H1 (cell line): ENCODE measurements around the gene MECR. TPM values are rescaled to one million over a fixed set of nuclear protein-coding genes. Genes with fewer than 3 reads are reported as not detected.

Experiments used
- CTCF ChIA-PET: fragments of 300-600 bp; sonication (Branson Sonifier 250); formaldehyde crosslinking; loops from one replicate; lab custom pipeline; 2021; ENCODE audit not compliant: partially characterized antibody; lab: Charles Lee
- POLR2A ChIA-PET: fragments of 300-600 bp; sonication (Branson Sonifier 250); formaldehyde crosslinking; loops from one replicate; lab custom pipeline; 2021; ENCODE audit warnings: inconsistent platforms; ENCODE audit not compliant: partially characterized antibody; lab: Charles Lee
- DNase-seq, 2 experiments: peaks; one replicate each; pipeline versions ENCODE4 v3.0.0 to v3.0.0-alpha.2; 2010 to 2022; ENCODE audit warnings: low spot score in 2 of 2, low read depth in 1 of 2, mixed read lengths in 1 of 2
- FAIRE-seq: peaks from 2 replicates; lab custom pipeline; 2011; peaks lifted over from hg19 to GRCh38; lab: Jason Lieb, UNC
- H2AFZ ChIP-seq: 2 replicates; pipeline ENCODE4 v1.8.1; 2012; ENCODE audit warnings: low read length, inconsistent platforms
- H2AK5ac ChIP-seq: 2 replicates; pipeline ENCODE4 v1.6.1; 2013; ENCODE audit warnings: low read depth, low read length
- H2BK120ac ChIP-seq: replicated peaks from 2 replicates; pipeline ENCODE3; 2013; ENCODE audit warnings: low read depth, low read length, inconsistent platforms
- H2BK12ac ChIP-seq: 2 replicates; pipeline ENCODE4 v1.6.1; 2013; ENCODE audit warnings: low read depth, low read length
- H2BK15ac ChIP-seq: 2 replicates; pipeline ENCODE4 v1.6.1; 2013; ENCODE audit warnings: low read length
- H2BK20ac ChIP-seq: 2 replicates; pipeline ENCODE4 v1.6.1; 2013; ENCODE audit warnings: low read length
- H2BK5ac ChIP-seq: 2 replicates; pipeline ENCODE4 v1.6.1; 2013; ENCODE audit warnings: low read depth, low read length
- H3K14ac ChIP-seq: 2 replicates; pipeline ENCODE4 v1.6.1; 2013; ENCODE audit warnings: inconsistent platforms; ENCODE audit not compliant: insufficient read length
- H3K18ac ChIP-seq: 2 replicates; pipeline ENCODE4 v1.6.1; 2013; ENCODE audit warnings: low read length; ENCODE audit errors: extremely low read depth
- H3K23ac ChIP-seq: 2 replicates; pipeline ENCODE4 v1.6.1; 2013; ENCODE audit warnings: inconsistent platforms; ENCODE audit not compliant: insufficient read length
- H3K23me2 ChIP-seq: 2 replicates; pipeline ENCODE4 v1.6.1; 2013; ENCODE audit warnings: low read depth, low read length
- H3K27ac ChIP-seq: 2 replicates; pipeline ENCODE4 v1.6.1; 2011; ENCODE audit warnings: low read depth, low read length, inconsistent platforms
- H3K27me3 ChIP-seq, 4 experiments: replicated peaks in 1 of 4; 1 replicate in 1 of 4; 2 replicates in 3 of 4; pipeline versions ENCODE4 v1.6.1 to v1.8.1; 2011 to 2013; ENCODE audit warnings: low read length in 3 of 4, mild to moderate bottlenecking in 3 of 4, inconsistent platforms in 2 of 4, mixed read lengths in 2 of 4, moderate library complexity in 1 of 4; ENCODE audit not compliant: control insufficient read depth in 3 of 4, insufficient read depth in 3 of 4; ENCODE audit errors: extremely low read depth in 1 of 4
- H3K36me3 ChIP-seq, 4 experiments: 2 replicates each; pipeline versions ENCODE4 v1.6.1 to v1.8.1; 2011 to 2013; ENCODE audit warnings: mild to moderate bottlenecking in 4 of 4, low read length in 3 of 4, moderate library complexity in 2 of 4, control low read depth in 1 of 4, inconsistent platforms in 1 of 4; ENCODE audit not compliant: insufficient read depth in 4 of 4, control insufficient read depth in 2 of 4
- H3K4ac ChIP-seq: replicated peaks from 2 replicates; pipeline ENCODE3; 2013; ENCODE audit warnings: low read length, low read depth, mixed read lengths, inconsistent platforms; ENCODE audit not compliant: insufficient read length
- H3K4me1 ChIP-seq, 4 experiments: replicated peaks in 1 of 4; 1 replicate in 1 of 4; 2 replicates in 3 of 4; pipeline versions ENCODE4 v1.6.1 to v1.8.1; 2011 to 2013; ENCODE audit warnings: low read length in 3 of 4, inconsistent platforms in 2 of 4, mixed read lengths in 1 of 4; ENCODE audit not compliant: insufficient read depth in 4 of 4, control insufficient read depth in 3 of 4
- H3K4me2 ChIP-seq, 2 experiments: 2 replicates each; pipeline versions ENCODE4 v1.6.1 to v1.8.1; 2011 to 2013; ENCODE audit warnings: low read depth in 2 of 2, low read length in 2 of 2, control low read depth in 1 of 2, inconsistent platforms in 1 of 2, mild to moderate bottlenecking in 1 of 2; ENCODE audit not compliant: insufficient read depth in 1 of 2
- H3K4me3 ChIP-seq, 4 experiments: fragments of 200-600, 300-600 bp in 1 of 4; sonication (generic), shearing (Covaris generic), sonication (Bioruptor Twin) in 1 of 4; 2 replicates each; pipeline versions ENCODE4 v1.5.1 to v1.8.1; 2011 to 2016; ENCODE audit warnings: low read length in 4 of 4, low read depth in 3 of 4, control low read depth in 2 of 4, inconsistent platforms in 2 of 4, mild to moderate bottlenecking in 2 of 4, mixed read lengths in 1 of 4, moderate library complexity in 1 of 4; ENCODE audit not compliant: insufficient read depth in 2 of 4; ENCODE audit errors: extremely low read depth in 1 of 4
- H3K56ac ChIP-seq: replicated peaks from 2 replicates; pipeline ENCODE3; 2013; ENCODE audit warnings: low read depth, mild to moderate bottlenecking, mixed read lengths, low read length, inconsistent platforms; ENCODE audit not compliant: insufficient read length
- H3K79me1 ChIP-seq: 2 replicates; pipeline ENCODE4 v1.6.1; 2013; ENCODE audit warnings: low read depth, low read length, control low read depth
- H3K79me2 ChIP-seq, 2 experiments: 2 replicates each; pipeline versions ENCODE4 v1.6.1 to v1.8.1; 2012 to 2013; ENCODE audit warnings: low read length in 2 of 2, mild to moderate bottlenecking in 2 of 2, inconsistent platforms in 1 of 2; ENCODE audit not compliant: insufficient read depth in 2 of 2, control insufficient read depth in 1 of 2
- H3K9ac ChIP-seq, 4 experiments: replicated peaks in 1 of 4; 1 replicate in 1 of 4; 2 replicates in 3 of 4; pipeline versions ENCODE4 v1.6.1 to v1.8.1; 2011 to 2013; ENCODE audit warnings: low read depth in 3 of 4, low read length in 3 of 4, control low read depth in 2 of 4, mild to moderate bottlenecking in 2 of 4, moderate library complexity in 2 of 4, inconsistent platforms in 1 of 4; ENCODE audit errors: extremely low read depth in 1 of 4
- H3K9me3 ChIP-seq, 2 experiments: 2 replicates each; pipeline versions ENCODE4 v1.6.1 to v1.8.1; 2012 to 2013; ENCODE audit warnings: mild to moderate bottlenecking in 2 of 2, moderate library complexity in 2 of 2, control low read depth in 1 of 2, inconsistent platforms in 1 of 2, low read depth in 1 of 2, low read length in 1 of 2, mixed read lengths in 1 of 2; ENCODE audit not compliant: insufficient read depth in 2 of 2
- H4K20me1 ChIP-seq, 2 experiments: replicated peaks in 1 of 2; 2 replicates each; pipeline versions ENCODE3 to v1.8.1; 2011 to 2013; ENCODE audit warnings: inconsistent platforms in 2 of 2, low read length in 2 of 2, mild to moderate bottlenecking in 1 of 2; ENCODE audit not compliant: insufficient read depth in 2 of 2, control insufficient read depth in 1 of 2
- H4K5ac ChIP-seq: 2 replicates; pipeline ENCODE4 v1.6.1; 2013; ENCODE audit warnings: low read length, low read depth, mixed read lengths, inconsistent platforms; ENCODE audit not compliant: insufficient read length
- H4K8ac ChIP-seq: 2 replicates; pipeline ENCODE4 v1.8.0; 2013; ENCODE audit warnings: mild to moderate bottlenecking, moderate library complexity, low read length, inconsistent platforms; ENCODE audit not compliant: insufficient read depth; ENCODE audit errors: extremely low read depth
- H4K91ac ChIP-seq: replicated peaks from 2 replicates; pipeline ENCODE3; 2013; ENCODE audit warnings: low read length, mixed read lengths, inconsistent platforms; ENCODE audit not compliant: insufficient read length
- BRCA1 ChIP-seq: IDR thresholded peaks from 2 replicates; pipeline ENCODE4 v1.6.1; 2012; ENCODE audit warnings: low read depth, low read length, improper control_type of control experiment
- CTCF ChIP-seq, 3 experiments: IDR thresholded peaks; 1 replicate in 2 of 3; 2 replicates in 1 of 3; pipeline versions ENCODE4 v1.5.1 to v1.6.1; 2011; ENCODE audit warnings: low read length in 3 of 3, mild to moderate bottlenecking in 3 of 3, inconsistent platforms in 2 of 3, low read depth in 1 of 3, moderate library complexity in 1 of 3; ENCODE audit not compliant: insufficient read depth in 1 of 3; ENCODE audit errors: control extremely low read depth in 1 of 3
- EP300 ChIP-seq, 2 experiments: IDR thresholded peaks; 1 replicate in 1 of 2; 2 replicates in 1 of 2; pipeline ENCODE4 v1.6.1; 2011 to 2012; ENCODE audit warnings: low read depth in 2 of 2, low read length in 2 of 2, mild to moderate bottlenecking in 2 of 2, borderline replicate concordance in 1 of 2, inconsistent platforms in 1 of 2, moderate library complexity in 1 of 2
- HDAC2 ChIP-seq, 2 experiments: fragments of 300-600 bp in 1 of 2; sonication (generic) in 1 of 2; IDR thresholded peaks; 2 replicates each; pipeline ENCODE4 v1.6.1; 2011 to 2012; ENCODE audit warnings: low read depth in 2 of 2, low read length in 2 of 2, mild to moderate bottlenecking in 2 of 2, moderate library complexity in 2 of 2, borderline replicate concordance in 1 of 2, inconsistent platforms in 1 of 2
- JUND ChIP-seq: IDR thresholded peaks from 2 replicates; pipeline ENCODE4 v1.6.1; 2011; ENCODE audit warnings: mild to moderate bottlenecking, improper control_type of control experiment, low read length
- NANOG ChIP-seq: IDR thresholded peaks from 2 replicates; pipeline ENCODE4 v1.6.1; 2011; ENCODE audit warnings: low read length, low read depth, mild to moderate bottlenecking, inconsistent platforms; ENCODE audit not compliant: insufficient read depth, poor library complexity, severe bottlenecking
- POLR2A ChIP-seq, 2 experiments: IDR thresholded peaks; 1 replicate in 1 of 2; 2 replicates in 1 of 2; pipeline ENCODE4 v1.6.1; 2011; ENCODE audit warnings: low read depth in 2 of 2, low read length in 2 of 2, mild to moderate bottlenecking in 2 of 2; ENCODE audit errors: control extremely low read depth in 1 of 2
- RXRA ChIP-seq: IDR thresholded peaks from 2 replicates; pipeline ENCODE4 v1.6.1; 2011; ENCODE audit warnings: low read depth, mild to moderate bottlenecking, low read length, moderate library complexity; ENCODE audit not compliant: insufficient read depth
- TEAD4 ChIP-seq: IDR thresholded peaks from 2 replicates; pipeline ENCODE4 v1.6.1; 2012; ENCODE audit warnings: low read depth, low read length, inconsistent platforms, mixed read lengths
- ZNF274 ChIP-seq: IDR thresholded peaks from 2 replicates; pipeline ENCODE4 v1.7.0; 2012; ENCODE audit warnings: low read length, borderline replicate concordance; ENCODE audit errors: extremely low read depth
- WGBS, 2 experiments: shearing (Covaris generic) in 1 of 2; methylation state at CpG; one replicate each; pipeline versions ENCODE4 v1.1.6 to v1.1.7; 2013 to 2015; ENCODE audit warnings: low lambda C conversion rate in 2 of 2, mixed read lengths in 2 of 2, inconsistent platforms in 1 of 2, low coverage in 1 of 2, missing lambda C conversion rate in 1 of 2; ENCODE audit not compliant: insufficient replicate concordance in 2 of 2, insufficient coverage in 1 of 2, insufficient read length in 1 of 2; ENCODE audit errors: extremely low coverage in 1 of 2, missing lambda C conversion rate in 1 of 2; 5-methylcytosine and 5-hydroxymethylcytosine counted together
- polyA plus RNA-seq, 7 experiments: library from polyadenylated mRNA; depleted of rRNA in 3 of 7; stranded (reverse) in 5 of 7; unstranded in 2 of 7; fragments of >200 nt in 5 of 7; fragments of 200-250 nt in 2 of 7; gene quantifications; 1 replicate in 5 of 7; 2 replicates in 1 of 7; 4 replicates in 1 of 7; pipeline versions ENCODE4 v1.2.1 to v1.2.3, GENCODE V29; 2011 to 2013; ENCODE audit warnings: missing spikeins in 2 of 7, mixed read lengths in 2 of 7
- total RNA-seq: library from RNA; stranded (reverse); fragmentation: NEBNext Ultra II Directional; extraction: Animal tissue kit (Norgen Biotek cat#: 25700); gene quantifications from 2 replicates; pipeline ENCODE4 v1.2.1, GENCODE V29; 2021

The MECR gene
- total and polyA plus RNA-seq, 2 of the 8 experiments (the other 6 are each of a cell fraction or from before 2014, with no cell fraction given): 24.2 to 24.4 TPM

DNA sequence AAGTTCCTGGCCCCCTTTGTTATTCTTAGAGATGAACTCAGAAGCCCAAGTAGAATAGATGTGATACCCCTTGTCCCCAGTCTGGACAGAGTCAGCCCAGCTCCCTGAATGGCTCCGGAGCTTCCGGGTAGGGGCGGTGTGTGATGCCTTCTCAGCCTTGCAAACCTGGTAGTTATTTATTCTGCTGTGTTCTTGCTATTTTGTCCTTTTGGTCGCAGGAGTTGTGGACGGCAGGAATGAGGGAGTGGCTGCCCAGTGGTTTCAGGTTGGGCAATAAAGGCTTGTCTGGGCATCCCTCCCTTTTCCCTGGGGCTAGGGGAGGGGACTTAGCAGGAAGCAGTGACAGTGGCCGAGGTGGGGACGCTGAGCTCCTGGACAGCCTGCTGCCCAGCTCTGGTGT is 8.4 kb upstream of the MECR start:
- peak overlapping the region; percentile 93; the same call in 1 of the 2 replicates for H2BK15ac ChIP-seq
- ChIA-PET CTCF (interaction anchor here (0.8 to 12.3 kb wide), 32 partner anchors 8 to 682 kb away, joined by 3 to 113 read pairs (median 6); partner anchors contain the start of gene MECR), POLR2A (interaction anchor here (1.1 to 2.2 kb wide), 5 partner anchors 8 to 451 kb away, joined by 3 to 9 read pairs (median 3); partner anchors contain the start of gene MECR)
- no peak overlapping the region for H2AFZ ChIP-seq
- no peak overlapping the region for H3K23ac ChIP-seq
- H3K4me3 ChIP-seq: no peak overlapping the region
- peak overlapping the region; percentile 75; the same call in 1 of the 2 replicates for H2BK20ac ChIP-seq
- H3K79me2 ChIP-seq: no peaks in the 10 kb centered on the region; a peak in 1 of 4 replicates
- H2BK5ac ChIP-seq: peak overlapping the region; percentile 36; the same call in 1 of the 2 replicates
- 0 out of 2 replicates have a peak overlapping the region, but pooled peaks have one; percentile 62 for H3K18ac ChIP-seq
- H3K9me3 ChIP-seq: no peaks in the 10 kb centered on the region
- peak overlapping the region; percentile 95 to 100; a peak in 1 of 4 replicates for H3K4me2 ChIP-seq
- no peak overlapping the region for H3K27ac ChIP-seq
- H3K4me1 ChIP-seq: peaks cover 10 to 36% (median 24%) of the 10 kb centered on the region in 4 experiments
- no peak overlapping the region for H4K5ac ChIP-seq
- H2AK5ac ChIP-seq: no peak overlapping the region
- H4K8ac ChIP-seq: no peak overlapping the region
- H3K9ac ChIP-seq: no peak overlapping the region
- peaks cover 13 to 34% (median 29%) of the 10 kb centered on the region in 4 experiments for H3K27me3 ChIP-seq
- no peak overlapping the region for H3K56ac ChIP-seq
- H3K36me3 ChIP-seq: no peaks in the 10 kb centered on the region; a peak in 1 of 8 replicates
- no peak overlapping the region for H4K91ac ChIP-seq
- WGBS, 2 experiments: 74% methylated on average over 7 of the region's 7 CpGs; no CpG with 5 or more reads in 1 of the 2 experiments
- H3K14ac ChIP-seq: no peak overlapping the region
- DNase-seq (no peak), FAIRE-seq (no peak)
- H3K23me2 ChIP-seq: peaks cover 21% of the 10 kb centered on the region
- peaks cover 4% of the 10 kb centered on the region; the same call in 1 of the 2 replicates for H3K79me1 ChIP-seq
- no peak overlapping the region for H3K4ac ChIP-seq
- peaks cover 0 to 8% of the 10 kb centered on the region in 2 experiments for H4K20me1 ChIP-seq
- peak overlapping the region; percentile 53; the same call in 1 of the 2 replicates for H2BK12ac ChIP-seq
- H2BK120ac ChIP-seq: no peak overlapping the region
- no peak for TF ChIP-seq NANOG
- no peak for TF ChIP-seq BRCA1
- TF ChIP-seq CTCF (IDR thresholded peaks at IDR 0.05; ENCODE audit: control extremely low read depth in 1 of 3, insufficient read depth in 1 of 3, low read depth in 1 of 3, low read length in 3 of 3): no peak
- no peak for TF ChIP-seq JUND
- TF ChIP-seq TEAD4: no peak
- no peak for TF ChIP-seq HDAC2 (IDR thresholded peaks at IDR 0.05; ENCODE audit: borderline replicate concordance in 1 of 2, low read depth in 2 of 2, low read length in 2 of 2)
- no peak for TF ChIP-seq EP300 (IDR thresholded peaks at IDR 0.05; ENCODE audit: borderline replicate concordance in 1 of 2, low read depth in 2 of 2, low read length in 2 of 2)
- TF ChIP-seq ZNF274: no peak
- TF ChIP-seq RXRA: no peak
- TF ChIP-seq POLR2A (IDR thresholded peaks at IDR 0.05; ENCODE audit: control extremely low read depth in 1 of 2, low read depth in 2 of 2, low read length in 2 of 2): no peak
